ENCODE measurements around the gene DLX3.

DNA sequence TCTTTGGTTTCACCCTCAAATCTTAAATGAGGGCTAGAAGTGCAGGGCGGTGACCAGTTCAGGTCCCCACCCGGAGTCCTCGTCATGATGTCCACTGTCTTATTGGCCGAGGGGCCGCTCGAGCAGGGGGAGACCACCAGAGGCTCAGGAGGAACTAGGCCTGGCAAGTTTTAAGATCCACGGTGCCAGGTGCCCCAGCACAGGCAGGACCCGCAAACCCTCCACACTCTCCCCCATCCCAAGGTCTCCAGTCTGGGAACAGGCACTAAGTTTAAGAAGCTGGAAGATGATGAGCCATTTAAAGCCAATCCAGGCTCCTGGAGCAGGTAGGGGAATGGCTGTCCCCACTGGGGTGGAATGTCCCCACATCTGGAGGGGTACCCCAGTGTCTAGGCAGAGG, 4.1 kb downstream of the DLX3 start:
- no peak for TF ChIP-seq CTCF (conservative IDR thresholded peaks at IDR 0.05; ENCODE audit: low read length)
- TF ChIP-seq EZH2phosphoT487 (IDR thresholded peaks at IDR 0.05; ENCODE audit: borderline replicate concordance, low read depth, low read length) = no peak
